Measurements from ENCODE around the gene SRGAP3. TPM values are rescaled to one million over a fixed set of nuclear protein-coding genes. Genes with fewer than 3 reads are reported as not detected.
A peak's percentile ranks its signal among the peaks of the same experiment; 100 is the strongest.

Gene SRGAP3
- total and polyA plus RNA-seq, 2 donors: 3.9 to 4.4 TPM

DNA sequence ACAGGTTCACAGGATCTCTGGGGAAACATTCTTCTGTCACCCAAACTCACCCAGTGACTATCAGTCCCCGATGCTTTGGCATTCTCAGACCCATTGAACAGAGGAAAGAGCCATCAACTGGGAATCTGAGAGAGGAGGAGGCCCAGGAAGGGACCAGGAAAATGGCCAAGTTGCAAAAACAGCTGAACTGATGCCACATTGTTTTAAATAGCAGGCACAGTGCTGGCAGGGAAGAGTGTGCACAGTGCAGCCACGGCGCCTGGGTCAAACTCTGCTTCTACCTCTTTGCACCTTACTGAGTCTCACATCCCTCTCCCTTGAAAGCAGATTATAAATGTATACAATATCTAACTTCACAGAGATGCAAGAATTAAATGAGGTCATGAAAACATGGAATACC lies 66.4 kb downstream of the SRGAP3 start:
- no peak overlapping the region for H3K4me3 ChIP-seq (ENCODE audit: low read length in 2 of 2)
- no peak for DNase-seq (ENCODE audit: low read depth in 6 of 9, low spot score in 9 of 9)
- no peaks in the 10 kb centered on the region for H3K36me3 ChIP-seq (ENCODE audit: control insufficient read depth in 2 of 2, insufficient read depth in 2 of 2, low read length in 1 of 2)
- WGBS: 96% methylated on average over 3 of the region's 3 CpGs
- no peaks in the 10 kb centered on the region for H3K9me3 ChIP-seq (ENCODE audit: control insufficient read depth in 2 of 2, insufficient read depth in 1 of 2, low read length in 1 of 2)
- H3K27me3 ChIP-seq (ENCODE audit: control insufficient read depth in 2 of 2, insufficient read depth in 1 of 2, low read length in 1 of 2): no peaks in the 10 kb centered on the region
- H3K4me1 ChIP-seq (ENCODE audit: control insufficient read depth in 2 of 2, insufficient read depth in 2 of 2, low read length in 2 of 2): peaks cover 4 to 19% of the 10 kb centered on the region in 2 donors
- H3K27ac ChIP-seq (ENCODE audit: low read depth in 1 of 2, low read length in 1 of 2): no peak overlapping the region

DNA sequence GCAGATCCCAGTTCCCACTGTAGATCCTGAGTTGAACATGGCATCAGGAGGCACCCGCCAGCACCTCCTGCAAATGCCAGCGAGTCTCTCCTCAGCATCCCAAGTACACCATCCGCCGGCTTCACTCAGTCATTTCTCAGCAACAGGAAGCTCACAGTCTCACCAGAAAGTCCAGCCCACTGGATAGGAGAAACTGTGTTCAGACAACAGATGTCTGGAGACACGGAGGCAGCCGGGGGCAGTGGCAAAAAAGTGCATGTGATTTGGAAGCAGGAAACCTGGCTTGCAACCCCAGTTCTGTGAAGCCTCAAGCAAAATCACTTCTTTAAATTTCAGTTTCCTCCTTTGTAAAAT lies 68.7 kb downstream of the SRGAP3 start:
- peaks cover 4 to 19% of the 10 kb centered on the region in 2 donors for H3K4me1 ChIP-seq (ENCODE audit: control insufficient read depth in 2 of 2, insufficient read depth in 2 of 2, low read length in 2 of 2)
- no peaks in the 10 kb centered on the region for H3K27me3 ChIP-seq (ENCODE audit: control insufficient read depth in 2 of 2, insufficient read depth in 1 of 2, low read length in 1 of 2)
- H3K9me3 ChIP-seq (ENCODE audit: control insufficient read depth in 2 of 2, insufficient read depth in 1 of 2, low read length in 1 of 2): no peaks in the 10 kb centered on the region
- 29% methylated on average over 6 of the region's 6 CpGs for whole genome bisulfite sequencing
- H3K4me3 ChIP-seq (ENCODE audit: low read length in 2 of 2): no peak overlapping the region
- H3K36me3 ChIP-seq (ENCODE audit: control insufficient read depth in 2 of 2, insufficient read depth in 2 of 2, low read length in 1 of 2): no peaks in the 10 kb centered on the region
- peak in 1 of 9 donors; percentile 55 for DNase-seq (ENCODE audit: low read depth in 6 of 9, low spot score in 9 of 9)
- H3K27ac ChIP-seq (ENCODE audit: low read depth in 1 of 2, low read length in 1 of 2): peak overlapping the region; percentile 5 to 71

DNA sequence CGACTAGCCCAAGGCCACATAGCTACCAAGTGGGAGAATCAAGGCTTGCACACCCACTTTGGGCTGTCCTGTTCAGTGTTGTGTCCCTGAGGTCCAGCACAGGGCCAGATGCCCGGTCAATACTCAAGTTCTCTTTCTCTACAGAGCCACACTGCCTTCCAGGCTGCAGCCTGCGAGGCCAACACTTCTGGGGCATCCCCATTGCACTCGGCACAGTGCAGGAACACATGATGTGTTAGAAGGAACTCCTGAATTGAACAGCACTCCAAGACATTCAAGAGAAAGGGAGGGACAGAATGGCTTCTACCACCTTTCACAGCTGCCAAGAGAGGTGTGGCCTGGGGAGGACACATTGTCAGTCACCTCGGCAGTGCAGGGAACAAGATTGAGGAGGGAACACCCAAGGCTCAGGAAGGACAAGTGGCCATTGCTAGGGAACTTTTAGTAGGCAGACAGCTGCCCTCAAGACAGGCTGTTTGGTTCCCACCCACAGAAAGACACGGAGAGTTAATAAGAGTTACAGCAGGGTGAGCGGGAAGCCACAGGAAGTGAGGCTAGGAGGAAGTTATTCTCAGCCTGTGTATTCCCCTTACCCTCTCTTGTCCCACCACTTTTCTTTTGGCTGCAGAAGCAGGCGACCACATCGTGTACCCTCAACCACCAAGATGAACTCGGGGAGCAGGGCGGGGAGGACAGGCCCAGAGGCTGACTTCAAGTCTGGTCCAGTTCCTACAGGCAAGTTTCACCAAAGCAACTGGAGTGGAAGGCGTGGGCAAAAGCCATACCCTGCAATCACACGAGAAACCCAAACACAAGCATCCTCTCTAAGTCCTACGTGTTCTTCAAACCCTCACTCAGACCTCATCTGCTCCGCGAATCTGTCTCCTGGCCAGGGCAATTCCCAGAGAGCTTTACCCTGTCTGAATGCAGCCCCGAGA lies 69.4 kb downstream of the SRGAP3 start:
- H3K9me3 ChIP-seq (ENCODE audit: control insufficient read depth in 2 of 2, insufficient read depth in 1 of 2, low read length in 1 of 2): no peaks in the 10 kb centered on the region
- no peak overlapping the region for H3K4me3 ChIP-seq (ENCODE audit: low read length in 2 of 2)

DNA sequence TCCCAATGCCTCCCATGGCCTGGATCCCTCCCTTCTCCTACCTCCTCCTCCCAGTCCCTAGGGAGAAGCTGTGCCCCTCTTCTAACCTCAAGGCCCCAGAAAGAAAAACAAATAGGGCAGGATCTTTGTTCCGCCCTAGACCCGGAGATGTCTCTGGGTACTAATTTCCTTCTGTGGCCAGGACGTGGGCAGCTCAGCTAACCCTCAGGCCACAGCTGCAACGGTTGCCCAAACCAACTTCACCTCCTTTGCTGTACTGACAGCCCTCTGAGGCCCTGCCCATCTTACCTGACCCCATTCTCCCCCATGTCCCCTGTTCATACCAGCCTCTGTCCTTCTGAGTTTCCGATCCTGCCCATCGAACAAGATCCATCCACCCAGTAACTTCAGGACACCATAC lies 70.7 kb downstream of the SRGAP3 start:
- Histone ChIP-seq H3K27ac (ENCODE audit: low read depth in 1 of 2, low read length in 1 of 2) (no peak overlapping the region), H3K27me3 (ENCODE audit: control insufficient read depth in 2 of 2, insufficient read depth in 1 of 2, low read length in 1 of 2) (no peaks in the 10 kb centered on the region), H3K9me3 (ENCODE audit: control insufficient read depth in 2 of 2, insufficient read depth in 1 of 2, low read length in 1 of 2) (no peaks in the 10 kb centered on the region), H3K4me3 (ENCODE audit: low read length in 2 of 2) (no peak overlapping the region), H3K4me1 (ENCODE audit: control insufficient read depth in 2 of 2, insufficient read depth in 2 of 2, low read length in 2 of 2) (peaks cover 4 to 26% of the 10 kb centered on the region in 2 donors), H3K36me3 (ENCODE audit: control insufficient read depth in 2 of 2, insufficient read depth in 2 of 2, low read length in 1 of 2) (no peaks in the 10 kb centered on the region)
- 68% methylated on average over 6 of the region's 6 CpGs for WGBS
- DNase-seq (ENCODE audit: low read depth in 6 of 9, low spot score in 9 of 9): no peak

More for the DNA sequence above, 69.4 kb downstream of the SRGAP3 start:
- H3K27me3 ChIP-seq (ENCODE audit: control insufficient read depth in 2 of 2, insufficient read depth in 1 of 2, low read length in 1 of 2): no peaks in the 10 kb centered on the region
- 42% methylated on average over 17 of the region's 17 CpGs for WGBS
- peak overlapping the region; percentile 5 to 71 for H3K27ac ChIP-seq (ENCODE audit: low read depth in 1 of 2, low read length in 1 of 2)
- DNase-seq (ENCODE audit: low read depth in 6 of 9, low spot score in 9 of 9): peak in 2 of 9 donors; percentile 38 to 58
- peaks cover 4 to 19% of the 10 kb centered on the region in 2 donors for H3K4me1 ChIP-seq (ENCODE audit: control insufficient read depth in 2 of 2, insufficient read depth in 2 of 2, low read length in 2 of 2)
- no peaks in the 10 kb centered on the region for H3K36me3 ChIP-seq (ENCODE audit: control insufficient read depth in 2 of 2, insufficient read depth in 2 of 2, low read length in 1 of 2)

DNA sequence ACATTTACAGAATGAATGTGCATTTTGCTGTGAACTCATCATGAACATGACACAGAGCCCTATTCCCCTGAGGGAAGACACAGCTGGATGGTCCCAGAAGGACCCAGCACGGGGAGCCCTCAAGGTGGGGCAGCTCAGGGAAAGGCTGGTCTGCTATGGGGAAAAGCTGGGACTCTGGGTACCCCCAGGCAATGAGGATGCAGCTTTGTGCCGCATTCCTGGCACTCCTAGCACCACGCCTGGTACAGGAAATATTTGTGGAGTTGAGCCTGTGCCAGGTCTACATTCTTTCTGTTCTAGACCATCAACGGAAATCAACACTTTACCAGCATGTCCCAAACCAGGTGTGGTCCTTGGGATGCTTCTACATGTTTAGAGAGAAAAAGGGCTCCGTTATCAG lies 74.0 kb downstream of the SRGAP3 start:
- no peak for DNase-seq (ENCODE audit: low read depth in 6 of 9, low spot score in 9 of 9)
- Histone ChIP-seq H3K4me3 (ENCODE audit: low read length in 2 of 2) (no peak overlapping the region), H3K9me3 (ENCODE audit: control insufficient read depth in 2 of 2, insufficient read depth in 1 of 2, low read length in 1 of 2) (no peaks in the 10 kb centered on the region), H3K27me3 (ENCODE audit: control insufficient read depth in 2 of 2, insufficient read depth in 1 of 2, low read length in 1 of 2) (no peaks in the 10 kb centered on the region), H3K36me3 (ENCODE audit: control insufficient read depth in 2 of 2, insufficient read depth in 2 of 2, low read length in 1 of 2) (no peaks in the 10 kb centered on the region), H3K4me1 (ENCODE audit: control insufficient read depth in 2 of 2, insufficient read depth in 2 of 2, low read length in 2 of 2) (peaks cover 4 to 38% of the 10 kb centered on the region in 2 donors), H3K27ac (ENCODE audit: low read depth in 1 of 2, low read length in 1 of 2) (no peak overlapping the region)
- 92% methylated on average over 5 of the region's 5 CpGs for WGBS

DNA sequence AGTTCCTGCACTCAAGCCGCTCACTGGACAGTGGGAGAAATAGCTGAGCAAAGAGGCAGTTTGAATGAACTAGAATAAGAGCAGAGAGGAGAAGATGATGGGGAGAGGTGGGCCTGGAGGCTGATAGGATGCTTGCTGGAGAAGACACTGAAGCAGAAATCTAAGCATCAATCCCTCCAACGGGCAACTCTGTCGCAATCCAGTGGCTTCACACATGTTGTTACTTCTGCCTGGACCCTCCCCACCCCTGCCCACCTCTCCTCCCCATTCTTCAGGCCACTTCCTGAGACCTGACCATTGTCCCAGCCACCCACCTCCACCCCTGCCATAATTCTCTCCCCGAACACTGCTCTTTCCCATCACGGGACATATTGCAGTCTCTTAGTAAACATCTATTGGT lies 76.0 kb downstream of the SRGAP3 start:
- Histone ChIP-seq H3K36me3 (ENCODE audit: control insufficient read depth in 2 of 2, insufficient read depth in 2 of 2, low read length in 1 of 2) (no peaks in the 10 kb centered on the region), H3K27ac (ENCODE audit: low read depth in 1 of 2, low read length in 1 of 2) (no peak overlapping the region), H3K4me1 (ENCODE audit: control insufficient read depth in 2 of 2, insufficient read depth in 2 of 2, low read length in 2 of 2) (peaks cover 17 to 49% of the 10 kb centered on the region in 2 donors), H3K27me3 (ENCODE audit: control insufficient read depth in 2 of 2, insufficient read depth in 1 of 2, low read length in 1 of 2) (no peaks in the 10 kb centered on the region), H3K9me3 (ENCODE audit: control insufficient read depth in 2 of 2, insufficient read depth in 1 of 2, low read length in 1 of 2) (no peaks in the 10 kb centered on the region), H3K4me3 (ENCODE audit: low read length in 2 of 2) (no peak overlapping the region)
- no peak for DNase-seq (ENCODE audit: low read depth in 6 of 9, low spot score in 9 of 9)
- 97% methylated on average over 5 of the region's 5 CpGs for WGBS

DNA sequence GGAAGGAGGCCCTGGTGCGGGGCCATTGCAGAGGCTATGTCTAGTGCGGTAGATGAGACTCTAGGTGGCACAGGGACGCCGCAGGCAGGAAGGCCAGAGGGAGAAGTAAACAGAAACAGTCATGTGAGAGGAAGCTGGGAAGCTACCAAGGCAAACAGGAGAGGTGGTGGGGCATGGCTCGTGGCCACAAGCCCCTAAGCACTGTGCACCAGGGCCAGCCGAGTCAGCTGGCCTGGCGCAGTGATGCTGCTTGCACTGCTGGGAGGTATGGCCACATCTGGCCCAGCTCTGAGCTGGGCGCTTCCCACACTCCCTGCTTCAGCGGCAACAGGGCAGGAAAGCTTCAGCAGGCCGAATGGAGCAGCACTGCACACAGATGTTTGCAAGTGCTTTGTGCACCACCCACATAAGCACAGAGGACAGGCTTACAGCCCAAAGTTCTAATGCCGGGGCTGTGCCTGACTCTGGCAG lies 76.6 kb downstream of the SRGAP3 start:
- peaks cover 18 to 54% of the 10 kb centered on the region in 2 donors for H3K4me1 ChIP-seq (ENCODE audit: control insufficient read depth in 2 of 2, insufficient read depth in 2 of 2, low read length in 2 of 2)
- no peaks in the 10 kb centered on the region for H3K27me3 ChIP-seq (ENCODE audit: control insufficient read depth in 2 of 2, insufficient read depth in 1 of 2, low read length in 1 of 2)
- DNase-seq (ENCODE audit: low read depth in 6 of 9, low spot score in 9 of 9): peak in 1 of 9 donors; percentile 38
- H3K27ac ChIP-seq (ENCODE audit: low read depth in 1 of 2, low read length in 1 of 2): no peak overlapping the region
- H3K9me3 ChIP-seq (ENCODE audit: control insufficient read depth in 2 of 2, insufficient read depth in 1 of 2, low read length in 1 of 2): no peaks in the 10 kb centered on the region
- no peak overlapping the region for H3K4me3 ChIP-seq (ENCODE audit: low read length in 2 of 2)
- 57% methylated on average over 11 of the region's 11 CpGs for WGBS
- H3K36me3 ChIP-seq (ENCODE audit: control insufficient read depth in 2 of 2, insufficient read depth in 2 of 2, low read length in 1 of 2): no peaks in the 10 kb centered on the region

DNA sequence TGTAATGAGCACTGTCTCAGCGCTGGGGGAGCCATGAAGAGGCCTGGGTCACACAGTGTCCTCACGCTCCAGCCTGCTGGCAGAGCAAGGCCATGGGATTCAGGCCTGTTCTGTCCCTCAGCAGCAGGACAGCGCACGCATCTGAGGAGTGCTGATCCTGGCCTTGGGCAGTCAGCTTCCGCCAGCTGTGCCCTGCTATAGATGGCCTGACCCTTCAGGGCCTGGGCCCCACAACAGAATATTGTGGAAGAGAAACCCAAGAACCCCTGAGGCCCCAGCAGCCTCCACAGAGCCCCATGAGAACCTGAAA lies 78.6 kb downstream of the SRGAP3 start:
- Histone ChIP-seq H3K4me1 (ENCODE audit: control insufficient read depth in 2 of 2, insufficient read depth in 2 of 2, low read length in 2 of 2) (peaks cover 18 to 60% of the 10 kb centered on the region in 2 donors), H3K9me3 (ENCODE audit: control insufficient read depth in 2 of 2, insufficient read depth in 1 of 2, low read length in 1 of 2) (no peaks in the 10 kb centered on the region), H3K27ac (ENCODE audit: low read depth in 1 of 2, low read length in 1 of 2) (peak overlapping the region in 1 of 2 donors; percentile 3), H3K36me3 (ENCODE audit: control insufficient read depth in 2 of 2, insufficient read depth in 2 of 2, low read length in 1 of 2) (no peaks in the 10 kb centered on the region), H3K27me3 (ENCODE audit: control insufficient read depth in 2 of 2, insufficient read depth in 1 of 2, low read length in 1 of 2) (no peaks in the 10 kb centered on the region), H3K4me3 (ENCODE audit: low read length in 2 of 2) (no peak overlapping the region)
- no peak for DNase-seq (ENCODE audit: low read depth in 6 of 9, low spot score in 9 of 9)
- WGBS: 97% methylated on average over 5 of the region's 5 CpGs

DNA sequence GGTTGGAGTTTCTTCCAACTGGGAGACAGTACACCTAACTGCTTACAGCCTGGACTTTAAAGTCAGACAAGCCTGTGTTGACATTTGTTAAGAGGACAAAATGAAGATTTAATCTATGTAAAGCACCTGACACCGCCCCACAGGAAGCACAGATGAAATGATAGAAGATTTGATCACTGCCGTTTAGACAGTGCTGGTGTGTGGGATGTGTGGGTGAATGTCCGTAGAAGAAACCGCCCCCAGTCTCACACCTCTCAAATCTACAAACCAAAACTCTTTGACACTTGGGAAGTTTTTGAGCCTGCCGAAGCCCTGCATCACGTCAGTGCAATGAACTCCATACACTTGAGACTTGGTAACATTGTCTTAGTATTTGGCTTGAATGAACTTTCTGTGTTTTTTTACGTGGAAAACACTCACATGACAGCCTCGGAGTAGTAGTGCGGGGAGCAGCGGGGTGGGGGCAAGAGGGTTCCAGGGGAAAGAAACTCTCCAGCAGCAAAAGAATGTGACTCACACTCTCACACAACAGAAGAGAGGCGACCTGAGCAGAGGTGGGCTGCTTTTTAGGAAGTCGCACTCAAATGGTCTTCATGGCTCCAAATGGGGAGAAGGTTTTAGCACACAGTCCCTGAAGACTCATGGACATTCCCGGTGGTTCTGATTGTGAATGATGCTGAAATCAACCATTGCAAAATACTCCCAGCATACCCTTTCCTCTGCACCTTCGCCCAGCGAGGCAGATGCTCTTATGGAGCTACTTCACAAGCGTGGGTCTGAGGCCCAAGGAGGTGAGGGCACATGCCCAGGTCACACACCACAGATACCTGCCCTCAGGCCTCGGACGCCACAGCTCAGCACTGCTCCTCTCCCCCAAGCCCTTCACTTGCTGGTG lies 79.2 kb downstream of the SRGAP3 start:
- peak overlapping the region; percentile 42 to 71 for H3K27ac ChIP-seq (ENCODE audit: low read depth in 1 of 2, low read length in 1 of 2)
- WGBS: 64% methylated on average over 18 of the region's 18 CpGs
- H3K4me3 ChIP-seq (ENCODE audit: low read length in 2 of 2): no peak overlapping the region
- peak in 2 of 9 donors; percentile 40 to 63 for DNase-seq (ENCODE audit: low read depth in 6 of 9, low spot score in 9 of 9)
- no peaks in the 10 kb centered on the region for H3K36me3 ChIP-seq (ENCODE audit: control insufficient read depth in 2 of 2, insufficient read depth in 2 of 2, low read length in 1 of 2)
- H3K9me3 ChIP-seq (ENCODE audit: control insufficient read depth in 2 of 2, insufficient read depth in 1 of 2, low read length in 1 of 2): no peaks in the 10 kb centered on the region
- H3K4me1 ChIP-seq (ENCODE audit: control insufficient read depth in 2 of 2, insufficient read depth in 2 of 2, low read length in 2 of 2): peaks cover 18 to 60% of the 10 kb centered on the region in 2 donors
- H3K27me3 ChIP-seq (ENCODE audit: control insufficient read depth in 2 of 2, insufficient read depth in 1 of 2, low read length in 1 of 2): no peaks in the 10 kb centered on the region

Measured in thymus (tissue), 11 donors.